ENCODE measurements around the gene BRINP3. TPM values are rescaled to one million over a fixed set of nuclear protein-coding genes. Genes with fewer than 3 reads are reported as not detected.

BRINP3 gene
- total and polyA plus RNA-seq, 2 of the 13 experiments (the other 11 are each of a cell fraction or from before 2014, with no cell fraction given), result not detected

DNA sequence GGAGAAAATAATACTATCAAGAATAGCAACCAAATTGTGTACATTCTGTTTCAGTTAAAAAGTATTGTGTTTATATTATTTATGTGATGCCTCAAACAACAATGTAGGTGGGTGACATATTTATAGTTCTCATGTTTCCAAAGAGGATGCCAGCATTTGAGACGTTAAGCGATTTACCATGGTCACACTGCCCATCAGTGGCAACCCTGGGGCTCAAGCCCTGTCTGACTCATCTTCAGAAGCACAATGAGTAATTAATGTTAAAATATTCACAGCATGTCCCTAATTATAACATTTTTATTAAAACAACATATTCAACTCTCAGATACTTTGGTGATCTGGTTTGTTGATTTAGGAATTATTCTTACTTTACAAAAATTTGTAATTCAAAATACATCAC is 409.4 kb downstream of the BRINP3 start (continued):
- TF ChIP-seq ZNF691 (CRISPR knock-in tag; IDR thresholded peaks at IDR 0.05; ENCODE audit: borderline replicate concordance, low read depth), result no peak
- no peak for TF ChIP-seq SOX5 (CRISPR knock-in tag; IDR thresholded peaks at IDR 0.05; ENCODE audit: borderline replicate concordance)
- TF ChIP-seq FOXK1 (CRISPR knock-in tag; IDR thresholded peaks at IDR 0.05; ENCODE audit: borderline replicate concordance, low read depth), result no peak
- no peak for TF ChIP-seq U2AF2 (IDR thresholded peaks at IDR 0.05; ENCODE audit: low read depth, low read length)
- TF ChIP-seq MATR3 (CRISPR knock-in tag; IDR thresholded peaks at IDR 0.05), result no peak

GRCh38 chr1:190067592-190067991 is 410.1 kb downstream of the BRINP3 start:
- Histone ChIP-seq H3K27me3 (ENCODE audit: control insufficient read depth in 1 of 2, insufficient read depth in 2 of 2, low read length in 2 of 2) (no peaks in the 10 kb centered on the region), H3K4me2 (ENCODE audit: low read depth, low read length) (no peak overlapping the region), H3K36me3 (replicated peaks in 1 of 2; ENCODE audit: control insufficient read depth in 1 of 2, insufficient read depth in 2 of 2, low read length in 2 of 2) (no peaks in the 10 kb centered on the region), H2AFZ (ENCODE audit: low read length) (no peak overlapping the region), H3K4me3 (replicated peaks in 1 of 3; ENCODE audit: insufficient read depth in 1 of 3, low read depth in 2 of 3, low read length in 3 of 3) (no peak overlapping the region), H3K9ac (ENCODE audit: insufficient read depth, low read depth, low read length) (no peak overlapping the region), H3K27ac (ENCODE audit: extremely low read length, insufficient read depth, low read length) (no peak overlapping the region), H3K4me1 (ENCODE audit: insufficient read depth, low read length) (no peaks in the 10 kb centered on the region), H3K9me3 (ENCODE audit: low read length) (no peaks in the 10 kb centered on the region), H3K79me2 (ENCODE audit: insufficient read depth, low read length) (no peaks in the 10 kb centered on the region), H4K20me1 (ENCODE audit: insufficient read depth, low read length) (no peaks in the 10 kb centered on the region)
- DNase-seq (ENCODE audit: low spot score) (no peak), FAIRE-seq (no peak), ATAC-seq (no peak)
- WGBS (ENCODE audit: low lambda C conversion rate), result 0% methylated on average over 3 of the region's 3 CpGs
- TF ChIP-seq FOSL2 (CRISPR knock-in tag; IDR thresholded peaks at IDR 0.05) (peak; percentile 24; the same call in 1 of the 2 replicates), CEBPB (IDR thresholded peaks at IDR 0.05; ENCODE audit: borderline replicate concordance, low read depth, low read length) (no peak)
- TF ChIP-seq, protein P1, sequence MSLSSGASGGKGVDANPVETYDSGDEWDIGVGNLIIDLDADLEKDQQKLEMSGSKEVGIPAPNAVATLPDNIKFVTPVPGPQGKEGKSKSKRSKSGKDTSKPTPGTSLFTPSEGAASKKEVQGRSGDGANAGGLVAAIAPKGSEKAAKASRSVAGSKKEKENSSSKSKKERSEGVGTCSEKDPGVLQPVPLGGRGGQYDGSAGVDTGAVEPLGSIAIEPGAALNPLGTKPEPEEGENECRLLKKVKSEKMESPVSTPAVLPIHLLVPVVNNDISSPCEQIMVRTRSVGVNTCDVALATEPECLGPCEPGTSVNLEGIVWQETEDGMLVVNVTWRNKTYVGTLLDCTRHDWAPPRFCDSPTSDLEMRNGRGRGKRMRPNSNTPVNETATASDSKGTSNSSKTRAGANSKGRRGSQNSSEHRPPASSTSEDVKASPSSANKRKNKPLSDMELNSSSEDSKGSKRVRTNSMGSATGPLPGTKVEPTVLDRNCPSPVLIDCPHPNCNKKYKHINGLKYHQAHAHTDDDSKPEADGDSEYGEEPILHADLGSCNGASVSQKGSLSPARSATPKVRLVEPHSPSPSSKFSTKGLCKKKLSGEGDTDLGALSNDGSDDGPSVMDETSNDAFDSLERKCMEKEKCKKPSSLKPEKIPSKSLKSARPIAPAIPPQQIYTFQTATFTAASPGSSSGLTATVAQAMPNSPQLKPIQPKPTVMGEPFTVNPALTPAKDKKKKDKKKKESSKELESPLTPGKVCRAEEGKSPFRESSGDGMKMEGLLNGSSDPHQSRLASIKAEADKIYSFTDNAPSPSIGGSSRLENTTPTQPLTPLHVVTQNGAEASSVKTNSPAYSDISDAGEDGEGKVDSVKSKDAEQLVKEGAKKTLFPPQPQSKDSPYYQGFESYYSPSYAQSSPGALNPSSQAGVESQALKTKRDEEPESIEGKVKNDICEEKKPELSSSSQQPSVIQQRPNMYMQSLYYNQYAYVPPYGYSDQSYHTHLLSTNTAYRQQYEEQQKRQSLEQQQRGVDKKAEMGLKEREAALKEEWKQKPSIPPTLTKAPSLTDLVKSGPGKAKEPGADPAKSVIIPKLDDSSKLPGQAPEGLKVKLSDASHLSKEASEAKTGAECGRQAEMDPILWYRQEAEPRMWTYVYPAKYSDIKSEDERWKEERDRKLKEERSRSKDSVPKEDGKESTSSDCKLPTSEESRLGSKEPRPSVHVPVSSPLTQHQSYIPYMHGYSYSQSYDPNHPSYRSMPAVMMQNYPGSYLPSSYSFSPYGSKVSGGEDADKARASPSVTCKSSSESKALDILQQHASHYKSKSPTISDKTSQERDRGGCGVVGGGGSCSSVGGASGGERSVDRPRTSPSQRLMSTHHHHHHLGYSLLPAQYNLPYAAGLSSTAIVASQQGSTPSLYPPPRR (CRISPR knock-in tag; IDR thresholded peaks at IDR 0.05; ENCODE audit: borderline replicate concordance), result no peak
- intact Hi-C loops (cut with micrococcal nuclease; ENCODE audit: unreplicated experiment), result no loop called here
- ChIA-PET CTCF (ENCODE audit: low intra/inter-chr PET ratio, low total read pairs) (no interaction called here), POLR2A (no interaction called here)
- in situ Hi-C loops (cut with HindIII; ENCODE audit: extremely low pct_ligation_motif_present, low pct_unique_long_range_greater_than_20kb), result no loop called here
- no TSS peak for BruUV-seq (replicated peaks)
